AG10803 (cell line): Measurements from ENCODE around the gene MTA2.

Experiments
- DNase-seq: peaks from one replicate; pipeline ENCODE4 v3.0.0; 2010; ENCODE audit warnings: low read depth
- H3K4me3 ChIP-seq: 2 replicates; pipeline ENCODE4 v1.5.1; 2011; ENCODE audit warnings: mild to moderate bottlenecking, low read length, control low read depth
- CTCF ChIP-seq: conservative IDR thresholded peaks from 2 replicates; pipeline ENCODE4 v1.5.1; 2011; ENCODE audit warnings: mild to moderate bottlenecking, low read length, control low read depth, inconsistent platforms

The MTA2 gene

GRCh38 chr11:62645946-62646824 is 44.5 kb upstream of the MTA2 start, which contains the start of gene GANAB:
Gene GANAB (minus strand): TSS chr11:62646613. CDS start chr11:62646599, 14 bp downstream.
- H3K4me3 ChIP-seq = peak within 1 kb of the TSS; percentile 75
- DNase-seq = peak; percentile 97
- TF ChIP-seq CTCF = no peak

DNA sequence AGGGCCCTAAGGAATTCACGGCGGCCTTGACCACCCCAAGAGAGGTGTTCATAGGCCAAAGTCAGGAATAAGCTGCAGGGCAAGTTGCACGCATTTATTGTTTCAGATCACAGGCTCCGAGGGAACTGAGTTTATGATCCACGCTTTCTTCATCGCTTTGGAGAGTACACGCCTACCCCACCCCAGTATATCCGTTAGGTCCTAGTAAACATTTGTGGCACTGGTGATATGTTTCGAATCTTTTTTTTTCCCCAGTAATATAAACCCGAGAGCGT is 43.9 kb upstream of the MTA2 start:
- TF ChIP-seq CTCF = no peak
- DNase-seq = no peak
- H3K4me3 ChIP-seq = peak overlapping the region; percentile 75

DNA sequence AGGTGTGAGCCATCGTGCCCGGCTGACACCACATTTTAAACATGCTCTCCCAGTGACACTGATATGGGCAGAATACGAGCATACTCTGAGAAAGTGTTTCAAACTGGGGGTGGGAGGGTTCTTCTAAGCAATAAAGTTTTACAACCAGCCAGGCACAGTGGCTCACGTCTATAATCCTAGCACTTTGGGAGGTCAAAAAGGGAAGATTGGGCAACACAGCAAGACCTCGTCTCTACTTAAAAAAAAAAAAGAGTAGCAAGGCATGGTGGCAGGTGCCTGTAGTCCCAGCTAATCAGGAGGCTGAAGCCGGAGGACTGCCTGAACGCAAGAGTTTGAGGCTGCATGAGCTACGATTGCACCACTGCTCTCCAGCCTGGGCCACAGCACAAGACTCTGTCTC is 42.6 kb upstream of the MTA2 start:
- TF ChIP-seq CTCF = no peak
- H3K4me3 ChIP-seq = no peak overlapping the region
- DNase-seq = no peak

DNA sequence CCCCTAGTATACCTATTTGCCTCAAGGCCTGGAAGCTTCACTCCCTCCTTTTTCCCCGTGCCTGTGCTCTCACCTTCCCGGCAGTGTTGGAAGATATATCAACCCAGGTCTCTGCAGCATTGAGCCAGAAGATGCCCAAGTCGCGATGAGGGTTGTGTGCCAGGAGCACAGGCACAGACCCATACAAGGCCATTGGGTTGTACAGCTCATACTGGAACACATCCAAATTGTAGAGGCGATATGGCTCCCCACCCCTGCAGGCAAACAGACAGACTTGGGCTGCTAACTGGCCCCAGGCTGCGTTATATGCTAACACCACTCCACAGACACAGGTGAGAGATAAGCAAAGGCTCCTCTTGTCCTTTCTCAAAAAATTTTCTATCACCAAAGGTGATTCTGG is 30.8 kb upstream of the MTA2 start:
- H3K4me3 ChIP-seq = no peak overlapping the region
- TF ChIP-seq CTCF = no peak
- DNase-seq = no peak

DNA sequence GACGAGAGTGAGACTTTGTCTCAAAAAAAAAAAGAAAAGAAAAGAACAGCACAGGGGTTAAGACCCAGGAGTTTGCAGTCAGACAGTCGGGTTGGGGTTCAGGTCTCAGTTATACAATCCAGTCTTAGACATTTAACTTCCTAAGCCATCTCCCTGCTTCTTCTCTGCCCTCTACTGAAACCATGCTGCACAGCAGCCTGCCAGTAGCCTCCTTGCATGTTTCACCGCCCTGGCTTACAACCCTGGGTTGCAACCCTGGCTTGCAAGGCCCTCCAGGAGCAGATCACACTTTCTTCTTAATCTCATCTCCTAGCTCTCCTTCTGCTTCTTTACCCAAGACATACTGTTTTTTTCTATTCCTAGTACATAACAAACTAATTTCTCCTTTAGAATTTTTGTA is 26.0 kb upstream of the MTA2 start:
- no peak overlapping the region for H3K4me3 ChIP-seq
- no peak for DNase-seq
- TF ChIP-seq CTCF = no peak

- peak overlapping the region; percentile 48 for H3K4me3 ChIP-seq
- no peak for DNase-seq
These were observed 20.9 kb upstream of the MTA2 start for GRCh38 chr11:62622476-62623089.

More at GRCh38 chr11:62622476-62623089, 20.9 kb upstream of the MTA2 start:
- TF ChIP-seq CTCF = no peak
